ENCODE data around the gene MMD.

Gene MMD

GRCh38 chr17:55443904-55444303, 22.3 kb upstream of the MMD start:
- no peak for TF ChIP-seq TAF1 (IDR thresholded peaks at IDR 0.05; ENCODE audit: low read depth)
- no peak for TF ChIP-seq MAX (IDR thresholded peaks at IDR 0.05)
- no peak for TF ChIP-seq EGR1 (IDR thresholded peaks at IDR 0.05)
- TF ChIP-seq ZBTB7A (IDR thresholded peaks at IDR 0.05; ENCODE audit: low read depth) = no peak
- no peak for TF ChIP-seq YY1 (IDR thresholded peaks at IDR 0.05; ENCODE audit: low read depth)
- TF ChIP-seq TEAD4 (IDR thresholded peaks at IDR 0.05) = no peak
- no peak for TF ChIP-seq REST (IDR thresholded peaks at IDR 0.05; ENCODE audit: low read depth)
- no peak for TF ChIP-seq USF1 (IDR thresholded peaks at IDR 0.05)
- TF ChIP-seq CEBPB (IDR thresholded peaks at IDR 0.05) = no peak
- TF ChIP-seq TCF12 (IDR thresholded peaks at IDR 0.05; ENCODE audit: low read depth) = no peak
- TF ChIP-seq FOXM1 (IDR thresholded peaks at IDR 0.05; ENCODE audit: borderline replicate concordance, low read depth) = no peak
- TF ChIP-seq CREB1 (IDR thresholded peaks at IDR 0.05; ENCODE audit: low read depth) = no peak
- TF ChIP-seq RAD21 (IDR thresholded peaks at IDR 0.05; ENCODE audit: low read depth) = no peak

- TF ChIP-seq RAD21 (IDR thresholded peaks at IDR 0.05; ENCODE audit: low read depth) = no peak
- no peak for TF ChIP-seq FOXM1 (IDR thresholded peaks at IDR 0.05; ENCODE audit: borderline replicate concordance, low read depth)
- TF ChIP-seq CREB1 (IDR thresholded peaks at IDR 0.05; ENCODE audit: low read depth) = no peak
- no peak for TF ChIP-seq TEAD4 (IDR thresholded peaks at IDR 0.05)
- no peak for TF ChIP-seq MAX (IDR thresholded peaks at IDR 0.05)
- TF ChIP-seq TAF1 (IDR thresholded peaks at IDR 0.05; ENCODE audit: low read depth) = no peak
- no peak for TF ChIP-seq CEBPB (IDR thresholded peaks at IDR 0.05)
- TF ChIP-seq REST (IDR thresholded peaks at IDR 0.05; ENCODE audit: low read depth) = no peak
- no peak for TF ChIP-seq NFIC (IDR thresholded peaks at IDR 0.05)
- TF ChIP-seq EP300 (IDR thresholded peaks at IDR 0.05; ENCODE audit: borderline replicate concordance) = no peak
- no peak for TF ChIP-seq EGR1 (IDR thresholded peaks at IDR 0.05)
- no peak for TF ChIP-seq ZBTB7A (IDR thresholded peaks at IDR 0.05; ENCODE audit: low read depth)
- no peak for TF ChIP-seq USF1 (IDR thresholded peaks at IDR 0.05)
- no peak for TF ChIP-seq TCF12 (IDR thresholded peaks at IDR 0.05; ENCODE audit: low read depth)
- TF ChIP-seq YY1 (IDR thresholded peaks at IDR 0.05; ENCODE audit: low read depth) = no peak
Observed at GRCh38 chr17:55442953-55443683, 21.5 kb upstream of the MMD start.

GRCh38 chr17:55442462-55442861, 20.8 kb upstream of the MMD start:
- TF ChIP-seq EGR1 (IDR thresholded peaks at IDR 0.05) (no peak), TAF1 (IDR thresholded peaks at IDR 0.05; ENCODE audit: low read depth) (no peak), MAX (IDR thresholded peaks at IDR 0.05) (no peak), USF1 (IDR thresholded peaks at IDR 0.05) (no peak), REST (IDR thresholded peaks at IDR 0.05; ENCODE audit: low read depth) (no peak), NFIC (IDR thresholded peaks at IDR 0.05) (no peak), YY1 (IDR thresholded peaks at IDR 0.05; ENCODE audit: low read depth) (no peak), CREB1 (IDR thresholded peaks at IDR 0.05; ENCODE audit: low read depth) (no peak), RAD21 (IDR thresholded peaks at IDR 0.05; ENCODE audit: low read depth) (no peak), ZBTB7A (IDR thresholded peaks at IDR 0.05; ENCODE audit: low read depth) (no peak)
